Left forelimb (tissue), 1 donor: ENCODE data around the gene ITGAD.

ENCODE experiments used
- DNase-seq: peaks from one replicate; pipeline ENCODE4 v3.0.0-alpha.2; 2018; ENCODE audit warnings: low spot score

The ITGAD gene

DNA sequence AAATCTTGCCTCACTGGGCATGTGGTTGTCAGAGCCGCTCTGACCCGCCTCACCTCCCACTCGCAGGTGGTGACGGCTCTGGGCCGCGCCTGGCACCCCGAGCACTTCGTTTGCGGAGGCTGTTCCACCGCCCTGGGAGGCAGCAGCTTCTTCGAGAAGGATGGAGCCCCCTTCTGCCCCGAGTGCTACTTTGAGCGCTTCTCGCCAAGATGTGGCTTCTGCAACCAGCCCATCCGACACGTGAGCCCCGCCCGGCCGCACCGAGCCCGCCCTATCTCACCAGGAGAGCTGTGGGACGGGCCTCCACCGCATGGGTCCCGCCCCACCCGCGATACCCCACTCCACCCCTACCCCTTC lies 82.8 kb downstream of the ITGAD start:
- DNase-seq: no peak
